ENCODE data around the gene LYPD6B. TPM values are rescaled to one million over a fixed set of nuclear protein-coding genes. Genes with fewer than 3 reads are reported as not detected.

The LYPD6B gene
- total and polyA plus RNA-seq, 10 donors = 0.46 to 3.5 (median 1.9) TPM

DNA sequence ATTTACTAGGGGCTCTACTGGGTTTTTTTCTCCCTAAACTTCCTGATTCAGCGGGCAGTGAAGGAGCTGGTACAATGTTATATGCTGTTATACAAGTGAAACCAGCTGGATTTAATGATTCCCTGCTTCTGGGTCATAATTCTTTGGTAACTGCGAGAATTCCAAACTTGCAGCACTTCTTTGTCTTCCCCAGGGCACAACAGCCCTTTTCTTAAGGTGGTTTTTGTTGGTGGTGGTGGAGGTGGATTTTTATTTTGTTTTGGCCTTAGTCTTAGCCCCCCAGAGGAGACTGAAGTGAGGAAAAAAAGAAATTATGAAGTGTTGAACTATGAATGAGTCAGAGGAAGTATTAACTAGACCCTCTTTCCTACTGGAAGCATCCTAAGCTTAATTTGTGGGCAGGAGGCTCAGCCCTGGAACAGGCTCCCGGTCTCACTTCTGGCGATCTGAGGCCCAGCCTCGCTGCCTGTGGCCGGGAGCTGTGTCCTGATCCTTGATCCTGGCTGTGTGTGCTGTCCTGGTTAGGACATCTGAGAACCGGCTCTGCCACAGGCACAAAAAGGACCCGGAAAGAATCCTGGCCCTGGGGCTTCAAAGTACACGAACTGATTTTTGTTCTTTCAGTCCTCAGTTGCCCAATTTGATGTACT is 141.9 kb downstream of the LYPD6B start:
- no peaks in the 10 kb centered on the region for H3K4me1 ChIP-seq
- intact Hi-C loops (cut with DNase I; ENCODE audit: low total_unique reads) = no loop called here
- no peaks in the 10 kb centered on the region for H3K9me3 ChIP-seq
- H3K4me3 ChIP-seq = no peak overlapping the region
- no peaks in the 10 kb centered on the region for H3K27me3 ChIP-seq (replicated peaks in 1 of 7)
- DNase-seq = no peak
- TF ChIP-seq POLR2AphosphoS5 (IDR thresholded peaks at IDR 0.05) (no peak), CTCF (IDR thresholded peaks at IDR 0.05 in 8 of 11, conservative IDR thresholded peaks at IDR 0.05 in 3 of 11) (no peak), POLR2A (IDR thresholded peaks at IDR 0.05) (no peak)
- no peak overlapping the region for H3K27ac ChIP-seq
- no peaks in the 10 kb centered on the region for H3K36me3 ChIP-seq
- 63 to 79% (median 75%) methylated on average over 9 of the region's 9 CpGs for WGBS, 5 donors

- H3K4me3 ChIP-seq = no peak overlapping the region
- TF ChIP-seq POLR2A (IDR thresholded peaks at IDR 0.05) (no peak), POLR2AphosphoS5 (IDR thresholded peaks at IDR 0.05) (no peak), CTCF (IDR thresholded peaks at IDR 0.05 in 8 of 11, conservative IDR thresholded peaks at IDR 0.05 in 3 of 11) (no peak)
- no peaks in the 10 kb centered on the region for H3K4me1 ChIP-seq
- H3K36me3 ChIP-seq = no peaks in the 10 kb centered on the region
- WGBS, 5 donors = 86 to 100% (median 90%) methylated on average over 1 of the region's 1 CpG
- no peaks in the 10 kb centered on the region for H3K27me3 ChIP-seq (replicated peaks in 1 of 7)
- no peak for DNase-seq
- no peak overlapping the region for H3K27ac ChIP-seq
- intact Hi-C loops (cut with DNase I; ENCODE audit: low total_unique reads) = no loop called here
- no peaks in the 10 kb centered on the region for H3K9me3 ChIP-seq
Observed at GRCh38 chr2:149183187-149183586, 144.7 kb downstream of the LYPD6B start.

GRCh38 chr2:149184991-149185390 is 146.5 kb downstream of the LYPD6B start:
- no peak for DNase-seq
- Histone ChIP-seq H3K4me1 (no peaks in the 10 kb centered on the region), H3K27me3 (replicated peaks in 1 of 7) (no peaks in the 10 kb centered on the region), H3K9me3 (no peaks in the 10 kb centered on the region), H3K4me3 (no peak overlapping the region), H3K36me3 (no peaks in the 10 kb centered on the region), H3K27ac (no peak overlapping the region)
- 67 to 77% (median 75%) methylated on average over 2 of the region's 2 CpGs for WGBS, 5 donors
- TF ChIP-seq CTCF (IDR thresholded peaks at IDR 0.05 in 8 of 11, conservative IDR thresholded peaks at IDR 0.05 in 3 of 11) = no peak
- no peak for TF ChIP-seq POLR2A (IDR thresholded peaks at IDR 0.05)
- TF ChIP-seq POLR2AphosphoS5 (IDR thresholded peaks at IDR 0.05) = no peak
- intact Hi-C loops (cut with DNase I; ENCODE audit: low total_unique reads) = no loop called here

- H3K4me1 ChIP-seq = no peaks in the 10 kb centered on the region
- intact Hi-C loops (cut with DNase I; ENCODE audit: low total_unique reads) = no loop called here
- no peaks in the 10 kb centered on the region for H3K9me3 ChIP-seq
- TF ChIP-seq POLR2A (IDR thresholded peaks at IDR 0.05) (no peak), POLR2AphosphoS5 (IDR thresholded peaks at IDR 0.05) (no peak), CTCF (IDR thresholded peaks at IDR 0.05 in 8 of 11, conservative IDR thresholded peaks at IDR 0.05 in 3 of 11) (no peak)
- no peaks in the 10 kb centered on the region for H3K36me3 ChIP-seq
- no peak overlapping the region for H3K27ac ChIP-seq
- no peak for DNase-seq
- 81 to 94% (median 86%) methylated on average over 5 of the region's 5 CpGs for WGBS, 5 donors
- no peak overlapping the region for H3K4me3 ChIP-seq
- no peaks in the 10 kb centered on the region for H3K27me3 ChIP-seq (replicated peaks in 1 of 7)
Observed at GRCh38 chr2:149185942-149186490, 147.5 kb downstream of the LYPD6B start.

All from spleen (tissue), 11 donors.